CD4-positive, CD25-positive, alpha-beta regulatory T cell (primary cell): ENCODE results near the gene JAM3. TPM values are rescaled to one million over a fixed set of nuclear protein-coding genes. Genes with fewer than 3 reads are reported as not detected.

Experiments
- ATAC-seq, 2 donors: fragments of 150-1000 bp; cut with Tn5 transposase; one replicate each; pipeline ENCODE4 v1.10.0; 2021; ENCODE audit warnings: low read depth in 2 of 2, moderate number of reproducible peaks in 2 of 2, moderate library complexity in 1 of 2
- DNase-seq, 3 donors: peaks; one replicate each; pipeline versions ENCODE4 v3.0.0 to v3.0.0-alpha.2; 2012 to 2022; ENCODE audit warnings: mixed read lengths in 1 of 3
- H3K27ac ChIP-seq: one replicate; pipeline ENCODE4 v1.7.0; 2013; ENCODE audit warnings: mild to moderate bottlenecking, low read length; ENCODE audit not compliant: insufficient read depth, poor library complexity, severe bottlenecking
- H3K27me3 ChIP-seq: one replicate; pipeline ENCODE4 v1.7.0; 2013; ENCODE audit warnings: low read length; ENCODE audit not compliant: control insufficient read depth, insufficient read depth
- H3K36me3 ChIP-seq: one replicate; pipeline ENCODE4 v1.7.0; 2013; ENCODE audit warnings: mild to moderate bottlenecking, low read length, moderate library complexity; ENCODE audit not compliant: control insufficient read depth, insufficient read depth
- H3K4me1 ChIP-seq: 2 replicates; pipeline ENCODE4 v1.7.0; 2013; ENCODE audit warnings: mild to moderate bottlenecking, low read length; ENCODE audit not compliant: insufficient read depth, control insufficient read depth, poor library complexity, severe bottlenecking
- H3K4me3 ChIP-seq: one replicate; pipeline ENCODE4 v1.7.0; 2013; ENCODE audit warnings: low read depth, mild to moderate bottlenecking, low read length, moderate library complexity
- H3K9me3 ChIP-seq, 2 experiments: 1 replicate in 1 of 2; 2 replicates in 1 of 2; pipeline ENCODE4 v1.7.0; 2013; ENCODE audit warnings: low read length in 2 of 2, mild to moderate bottlenecking in 1 of 2, moderate library complexity in 1 of 2; ENCODE audit not compliant: control insufficient read depth in 2 of 2
- H3K27ac Mint-ChIP-seq, 3 donors: one replicate each; pipeline ENCODE4 v1.8.0; 2020 to 2022; ENCODE audit warnings: mild to moderate bottlenecking in 3 of 3, mixed read lengths in 3 of 3, moderate library complexity in 2 of 3
- H3K27me3 Mint-ChIP-seq: one replicate; pipeline ENCODE4 v1.8.0; 2022; ENCODE audit warnings: mild to moderate bottlenecking, mixed read lengths
- H3K36me3 Mint-ChIP-seq: one replicate; pipeline ENCODE4 v1.8.0; 2020; ENCODE audit warnings: mixed read lengths
- H3K4me1 Mint-ChIP-seq, 4 donors: one replicate each; pipeline ENCODE4 v1.8.0; 2020 to 2022; ENCODE audit warnings: mixed read lengths in 4 of 4, mild to moderate bottlenecking in 1 of 4
- H3K4me3 Mint-ChIP-seq, 4 donors: one replicate each; pipeline ENCODE4 v1.8.0; 2020 to 2022; ENCODE audit warnings: mild to moderate bottlenecking in 4 of 4, mixed read lengths in 4 of 4, moderate library complexity in 3 of 4
- H3K9me3 Mint-ChIP-seq, 7 donors: one replicate each; pipeline ENCODE4 v1.8.0; 2020 to 2022; ENCODE audit warnings: mixed read lengths in 7 of 7, mild to moderate bottlenecking in 3 of 7, moderate library complexity in 2 of 7
- polyA plus RNA-seq, 4 donors: library from polyadenylated mRNA; unstranded; fragments of 300-500 nt; fragmentation: Illumina TruSeq; gene quantifications; one replicate each; pipeline ENCODE4 v1.2.3, GENCODE V29; 2021
- total RNA-seq: library from RNA; stranded (reverse); gene quantifications from one replicate; pipeline ENCODE4 v1.2.3, GENCODE V29; 2022

JAM3 gene
- total and polyA plus RNA-seq, 5 donors from 2014 or later, result 3.1 to 5.5 (median 3.3) TPM

DNA sequence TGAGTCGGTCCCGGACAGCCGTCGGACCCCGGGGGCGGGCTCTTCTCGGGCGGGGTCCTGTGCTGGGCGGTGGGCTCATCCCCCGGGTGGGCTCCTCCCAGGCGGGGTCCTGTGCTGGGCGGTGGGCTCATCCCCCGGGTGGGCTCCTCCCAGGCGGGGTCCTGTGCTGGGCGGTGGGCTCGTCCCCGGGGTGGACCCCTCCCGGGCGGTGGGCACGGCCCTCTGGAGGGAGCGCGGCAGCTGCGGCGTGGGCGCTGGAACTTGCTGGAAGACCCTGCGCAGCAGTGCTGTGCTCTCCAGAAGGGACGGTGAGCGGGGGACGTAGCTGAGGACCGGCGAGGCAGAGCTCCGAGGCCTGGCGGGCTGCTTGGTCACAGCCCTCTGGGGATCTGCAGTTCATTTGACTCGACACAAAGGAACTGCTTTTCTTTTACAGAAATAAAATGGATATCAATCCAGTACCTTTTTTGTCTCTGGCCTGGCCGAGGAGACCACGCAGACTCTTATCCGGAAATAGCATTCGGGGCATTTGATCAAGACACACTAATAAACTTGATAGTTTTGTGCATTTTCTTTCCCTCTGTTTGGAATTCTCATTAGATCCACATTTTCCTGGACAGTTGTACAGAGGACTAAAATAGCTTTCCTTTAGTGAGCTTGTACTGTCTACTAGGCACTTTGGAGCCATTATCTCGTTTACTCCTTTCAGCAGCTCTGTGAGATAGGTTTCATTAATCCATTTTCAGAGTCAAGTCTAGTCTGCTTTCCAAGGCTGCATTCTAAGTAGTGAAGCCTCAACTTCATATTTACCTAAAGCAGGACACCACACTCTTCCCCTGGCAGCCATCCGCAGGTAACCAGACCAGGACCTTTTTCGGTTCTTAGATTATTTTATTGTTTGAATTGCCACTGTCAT, 812 bp downstream of the JAM3 start:
- no peak overlapping the region for H3K4me3 ChIP-seq
- DNase-seq (no peak), ATAC-seq (no peak)
- no peaks in the 10 kb centered on the region for H3K36me3 ChIP-seq
- H3K27me3 Mint-ChIP-seq, result peaks cover 33% of the 10 kb centered on the region
- H3K4me1 ChIP-seq, result peaks cover 12% of the 10 kb centered on the region
- peaks cover 9% of the 10 kb centered on the region for H3K27me3 ChIP-seq
- H3K36me3 Mint-ChIP-seq, result no peaks in the 10 kb centered on the region
- H3K9me3 Mint-ChIP-seq, result peaks cover 0 to 2% (median 0%) of the 10 kb centered on the region in 7 donors
- H3K27ac Mint-ChIP-seq, result peak overlapping the region; percentile 10 to 59 (median 11)
- no peaks in the 10 kb centered on the region for H3K9me3 ChIP-seq
- H3K27ac ChIP-seq, result peak overlapping the region; percentile 30
- peak overlapping the region in 3 of 4 donors; percentile 49 to 65 (median 52) for H3K4me3 Mint-ChIP-seq
- H3K4me1 Mint-ChIP-seq, result peaks cover 6 to 16% (median 9%) of the 10 kb centered on the region in 4 donors

DNA sequence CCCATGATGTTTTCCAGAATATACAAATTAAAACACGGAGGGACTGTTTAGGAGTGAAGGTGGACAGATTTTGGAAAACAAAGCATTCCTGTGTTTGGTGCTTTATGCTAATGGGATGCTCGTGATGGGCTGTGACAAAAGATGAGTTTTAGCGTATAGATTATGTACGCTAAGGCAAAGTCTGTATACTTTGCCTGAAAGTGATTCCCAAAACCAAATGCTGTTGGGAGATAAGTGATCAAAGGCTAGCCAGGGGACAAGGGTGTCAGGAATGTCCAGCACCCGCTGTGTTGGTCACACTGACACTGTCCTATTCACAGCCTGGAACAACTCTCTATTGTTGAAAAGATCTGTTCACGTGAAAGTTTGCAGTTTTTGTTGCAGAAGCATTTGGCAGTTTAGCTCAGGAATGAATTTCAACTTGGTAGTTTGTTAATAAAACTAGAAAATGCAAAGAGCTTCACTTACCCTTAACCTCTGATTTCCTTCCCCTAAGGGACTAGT, 1.5 kb downstream of the JAM3 start:
- H3K27me3 Mint-ChIP-seq, result peaks cover 33% of the 10 kb centered on the region
- H3K27ac Mint-ChIP-seq, result peak overlapping the region in 1 of 3 donors; percentile 11

DNA sequence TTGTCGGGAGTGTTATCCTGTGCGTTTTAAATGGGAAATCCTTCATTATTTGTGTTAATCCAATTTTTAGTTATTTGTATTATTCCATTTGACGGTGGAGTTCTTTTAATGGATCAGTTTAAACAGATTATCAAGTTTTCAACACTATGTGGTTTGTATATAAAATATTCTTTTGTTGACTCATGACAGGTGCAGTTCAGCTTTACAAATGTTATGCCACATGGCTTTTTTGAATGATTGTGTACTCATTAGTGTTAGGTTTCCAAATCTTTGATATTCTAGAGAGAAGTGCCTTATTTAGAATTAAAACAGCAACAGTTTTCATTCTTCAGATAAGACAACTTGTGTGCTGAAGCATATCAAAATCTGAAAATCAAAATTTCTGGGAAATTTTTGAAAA, 2.4 kb downstream of the JAM3 start:
- Histone ChIP-seq H3K27ac (no peak overlapping the region), H3K27me3 (peaks cover 9% of the 10 kb centered on the region), H3K9me3 (no peaks in the 10 kb centered on the region), H3K36me3 (no peaks in the 10 kb centered on the region), H3K4me1 (peaks cover 12% of the 10 kb centered on the region), H3K4me3 (no peak overlapping the region)
- Mint-ChIP-seq H3K27me3 (peaks cover 32% of the 10 kb centered on the region), H3K4me1 (peaks cover 6 to 16% (median 9%) of the 10 kb centered on the region in 4 donors), H3K27ac (no peak overlapping the region), H3K9me3 (peaks cover 0 to 2% (median 0%) of the 10 kb centered on the region in 7 donors), H3K4me3 (peak overlapping the region in 1 of 4 donors; percentile 49), H3K36me3 (no peaks in the 10 kb centered on the region)
- ATAC-seq (no peak), DNase-seq (no peak)

More for the DNA sequence above, 1.5 kb downstream of the JAM3 start:
- ATAC-seq, result no peak
- peaks cover 9% of the 10 kb centered on the region for H3K27me3 ChIP-seq
- H3K9me3 Mint-ChIP-seq, result peaks cover 0 to 2% (median 0%) of the 10 kb centered on the region in 7 donors
- no peak overlapping the region for H3K27ac ChIP-seq
- no peak for DNase-seq
- no peaks in the 10 kb centered on the region for H3K36me3 Mint-ChIP-seq
- H3K4me3 ChIP-seq, result no peak overlapping the region
- peaks cover 6 to 16% (median 9%) of the 10 kb centered on the region in 4 donors for H3K4me1 Mint-ChIP-seq
- H3K4me1 ChIP-seq, result peaks cover 12% of the 10 kb centered on the region
- peak overlapping the region in 2 of 4 donors; percentile 52 to 65 for H3K4me3 Mint-ChIP-seq
- no peaks in the 10 kb centered on the region for H3K36me3 ChIP-seq
- no peaks in the 10 kb centered on the region for H3K9me3 ChIP-seq

DNA sequence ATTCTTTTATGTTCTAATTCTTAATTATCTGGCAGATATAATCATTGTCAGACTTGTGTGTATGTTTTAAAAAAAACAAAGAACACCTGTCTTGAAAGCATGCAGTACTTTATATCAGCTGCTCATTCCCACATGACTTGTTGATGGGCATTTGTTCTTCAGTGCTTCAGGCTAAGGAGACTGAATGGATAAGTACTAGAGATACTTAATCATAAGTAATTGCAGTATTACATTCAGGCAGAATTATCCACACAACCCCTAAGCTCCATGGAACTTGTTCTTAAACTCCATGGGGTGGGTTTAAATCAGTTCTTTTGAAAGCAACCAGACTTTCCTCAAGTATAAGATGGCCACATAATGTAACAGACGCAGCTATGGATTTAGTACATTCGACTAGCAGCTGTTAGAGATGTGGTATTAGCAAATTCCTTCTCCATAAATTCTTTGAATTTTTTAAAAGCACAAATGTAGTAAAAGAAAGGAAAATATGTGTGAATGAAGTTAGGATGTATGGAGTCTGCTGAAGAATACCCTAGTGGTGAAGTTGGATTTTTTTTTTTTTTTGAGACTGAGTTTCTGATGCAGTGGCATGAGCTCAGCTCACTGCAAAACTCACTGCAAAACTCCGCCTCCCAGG, 3.0 kb downstream of the JAM3 start:
- ATAC-seq (no peak), DNase-seq (no peak)
- H3K4me1 Mint-ChIP-seq, result peaks cover 6 to 16% (median 9%) of the 10 kb centered on the region in 4 donors
- H3K27me3 Mint-ChIP-seq, result peaks cover 26% of the 10 kb centered on the region
- H3K27me3 ChIP-seq, result peaks cover 9% of the 10 kb centered on the region
- no peaks in the 10 kb centered on the region for H3K9me3 ChIP-seq
- H3K27ac Mint-ChIP-seq, result no peak overlapping the region
- no peak overlapping the region for H3K4me3 ChIP-seq
- H3K4me3 Mint-ChIP-seq, result peak overlapping the region in 1 of 4 donors; percentile 49
- no peak overlapping the region for H3K27ac ChIP-seq
- peaks cover 0 to 2% (median 0%) of the 10 kb centered on the region in 7 donors for H3K9me3 Mint-ChIP-seq
- peaks cover 12% of the 10 kb centered on the region for H3K4me1 ChIP-seq
- no peaks in the 10 kb centered on the region for H3K36me3 Mint-ChIP-seq
- no peaks in the 10 kb centered on the region for H3K36me3 ChIP-seq

DNA sequence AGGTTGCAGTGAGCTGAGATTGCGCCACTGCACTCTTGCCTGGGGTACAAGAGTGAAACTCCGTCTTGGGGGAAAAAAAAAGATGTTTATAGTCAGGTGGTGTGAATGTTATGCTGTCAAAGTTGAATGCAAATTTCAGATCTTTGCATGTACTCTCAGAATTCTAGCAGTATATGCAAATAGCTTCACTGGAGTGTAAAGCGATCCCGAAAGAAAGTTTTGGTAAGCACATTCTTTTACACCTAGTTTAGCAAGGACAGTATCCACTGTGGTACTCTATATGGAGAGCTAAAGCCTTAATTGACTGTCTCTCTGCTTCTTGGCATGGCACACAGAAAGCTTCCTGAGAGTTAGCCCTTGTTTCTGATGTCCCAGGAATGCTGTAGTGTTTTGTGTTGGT, 4.0 kb downstream of the JAM3 start:
- H3K4me1 ChIP-seq, result peaks cover 12% of the 10 kb centered on the region
- no peak for DNase-seq
- Mint-ChIP-seq H3K4me3 (no peak overlapping the region), H3K9me3 (peaks cover 0 to 2% (median 0%) of the 10 kb centered on the region in 7 donors), H3K4me1 (peaks cover 6 to 16% (median 9%) of the 10 kb centered on the region in 4 donors), H3K36me3 (no peaks in the 10 kb centered on the region), H3K27ac (no peak overlapping the region), H3K27me3 (peaks cover 18% of the 10 kb centered on the region)
- H3K4me3 ChIP-seq, result no peak overlapping the region
- ATAC-seq, result no peak
- H3K9me3 ChIP-seq, result no peaks in the 10 kb centered on the region
- no peak overlapping the region for H3K27ac ChIP-seq
- H3K36me3 ChIP-seq, result no peaks in the 10 kb centered on the region
- peaks cover 6% of the 10 kb centered on the region for H3K27me3 ChIP-seq

DNA sequence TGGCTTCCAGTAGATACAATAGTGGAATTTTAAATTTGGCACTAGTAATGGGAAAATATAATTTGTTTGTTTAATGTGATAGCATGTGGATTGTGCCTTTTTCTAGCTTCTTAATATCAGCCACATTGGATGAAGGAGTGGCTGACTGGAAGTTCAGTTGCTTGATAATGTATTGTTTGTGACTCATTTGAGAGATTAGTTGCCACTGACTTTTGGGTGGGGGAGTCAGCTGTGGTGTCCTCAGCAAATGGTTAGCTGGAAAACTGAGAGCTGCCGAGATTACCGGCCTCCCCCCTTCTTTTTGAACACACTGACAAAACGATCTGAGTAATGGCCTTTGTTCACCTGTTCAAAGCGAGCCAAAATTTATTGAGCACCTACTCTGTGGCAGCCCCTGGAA, 5.5 kb downstream of the JAM3 start:
- H3K4me1 Mint-ChIP-seq, result peaks cover 0 to 7% (median 4%) of the 10 kb centered on the region in 4 donors
- ATAC-seq (no peak), DNase-seq (no peak)
- H3K9me3 Mint-ChIP-seq, result no peaks in the 10 kb centered on the region
- no peak overlapping the region for H3K4me3 Mint-ChIP-seq
- Histone ChIP-seq H3K4me1 (peaks cover under 1% of the 10 kb centered on the region), H3K27me3 (peaks cover 9% of the 10 kb centered on the region), H3K27ac (no peak overlapping the region), H3K4me3 (no peak overlapping the region), H3K36me3 (no peaks in the 10 kb centered on the region), H3K9me3 (no peaks in the 10 kb centered on the region)
- H3K27ac Mint-ChIP-seq, result no peak overlapping the region
- H3K36me3 Mint-ChIP-seq, result no peaks in the 10 kb centered on the region
- peaks cover 9% of the 10 kb centered on the region for H3K27me3 Mint-ChIP-seq

DNA sequence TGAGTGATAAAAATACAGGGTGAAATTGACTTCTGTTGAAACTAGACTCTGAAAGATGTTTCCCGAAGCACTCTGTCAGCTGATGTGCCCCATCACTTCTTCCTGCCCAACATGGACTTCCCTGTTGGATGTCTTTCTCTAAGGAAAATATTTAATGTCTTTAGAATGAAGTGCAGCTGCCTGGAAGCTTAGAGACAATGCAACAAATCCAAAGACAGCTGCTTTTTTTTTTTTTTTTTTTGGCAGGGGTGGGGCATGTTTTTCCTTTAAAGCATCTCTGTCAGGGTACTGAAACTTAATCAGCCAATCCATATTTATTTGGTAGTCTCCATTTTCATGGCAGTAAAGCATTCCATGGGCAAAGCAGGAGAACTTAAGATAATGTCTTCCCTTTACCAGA, 5.9 kb downstream of the JAM3 start:
- DNase-seq (no peak), ATAC-seq (no peak)
- no peaks in the 10 kb centered on the region for H3K36me3 ChIP-seq
- peaks cover 9% of the 10 kb centered on the region for H3K27me3 Mint-ChIP-seq
- no peak overlapping the region for H3K4me3 ChIP-seq
- no peaks in the 10 kb centered on the region for H3K4me1 ChIP-seq
- no peaks in the 10 kb centered on the region for H3K36me3 Mint-ChIP-seq
- no peak overlapping the region for H3K4me3 Mint-ChIP-seq
- H3K9me3 ChIP-seq, result no peaks in the 10 kb centered on the region
- H3K27ac ChIP-seq, result no peak overlapping the region
- H3K27ac Mint-ChIP-seq, result no peak overlapping the region
- peaks cover 0 to 7% (median 4%) of the 10 kb centered on the region in 4 donors for H3K4me1 Mint-ChIP-seq
- H3K27me3 ChIP-seq, result peaks cover 9% of the 10 kb centered on the region
- H3K9me3 Mint-ChIP-seq, result no peaks in the 10 kb centered on the region
